Activated CD8-positive, alpha-beta memory T cell treated with anti-CD3 and anti-CD28 coated beads, Interleukin-2, amount 10 ng/mL, durations not matched to agents 7 days and 5 days (primary cell): ENCODE measurements around the gene WDR87. TPM values are rescaled to one million over a fixed set of nuclear protein-coding genes. Genes with fewer than 3 reads are reported as not detected.
"Not testable (repeated sequence)": the region's sequence is repeated elsewhere in the genome, so short reads cannot be mapped to it uniquely, and the experiment has no call there.

Experiments
- ATAC-seq: fragments of 150-1000 bp; cut with Tn5 transposase; one replicate; pipeline ENCODE4 v1.10.0; 2021; ENCODE audit warnings: moderate library complexity
- CTCF ChIA-PET: fragments of 350-600 bp; sonication (Branson Sonifier 250); formaldehyde crosslinking; loops from one replicate; lab custom pipeline; 2021; ENCODE audit warnings: antibody characterized with exemption; lab: Charles Lee
- DNase-seq: peaks from one replicate; pipeline ENCODE4 v3.0.0-alpha.2; 2020
- H3K27ac Mint-ChIP-seq: one replicate; pipeline ENCODE4 v1.8.0; 2021; ENCODE audit warnings: mild to moderate bottlenecking, mixed read lengths
- H3K27me3 Mint-ChIP-seq: one replicate; pipeline ENCODE4 v1.8.0; 2021; ENCODE audit warnings: mixed read lengths
- H3K36me3 Mint-ChIP-seq: one replicate; pipeline ENCODE4 v1.8.0; 2021; ENCODE audit warnings: mild to moderate bottlenecking, mixed read lengths
- H3K4me1 Mint-ChIP-seq: one replicate; pipeline ENCODE4 v1.8.0; 2021; ENCODE audit warnings: mixed read lengths
- H3K4me3 Mint-ChIP-seq: one replicate; pipeline ENCODE4 v1.8.0; 2021; ENCODE audit warnings: mild to moderate bottlenecking, moderate library complexity, mixed read lengths
- H3K9me3 Mint-ChIP-seq: one replicate; pipeline ENCODE4 v1.8.0; 2022; ENCODE audit warnings: low read depth, mixed read lengths
- total RNA-seq, 2 experiments: library from RNA; stranded (reverse); gene quantifications; one replicate each; pipeline ENCODE4 v1.2.3, GENCODE V29; 2021

The WDR87 gene
- total RNA-seq, 2 experiments from 2014 or later = not detected

DNA sequence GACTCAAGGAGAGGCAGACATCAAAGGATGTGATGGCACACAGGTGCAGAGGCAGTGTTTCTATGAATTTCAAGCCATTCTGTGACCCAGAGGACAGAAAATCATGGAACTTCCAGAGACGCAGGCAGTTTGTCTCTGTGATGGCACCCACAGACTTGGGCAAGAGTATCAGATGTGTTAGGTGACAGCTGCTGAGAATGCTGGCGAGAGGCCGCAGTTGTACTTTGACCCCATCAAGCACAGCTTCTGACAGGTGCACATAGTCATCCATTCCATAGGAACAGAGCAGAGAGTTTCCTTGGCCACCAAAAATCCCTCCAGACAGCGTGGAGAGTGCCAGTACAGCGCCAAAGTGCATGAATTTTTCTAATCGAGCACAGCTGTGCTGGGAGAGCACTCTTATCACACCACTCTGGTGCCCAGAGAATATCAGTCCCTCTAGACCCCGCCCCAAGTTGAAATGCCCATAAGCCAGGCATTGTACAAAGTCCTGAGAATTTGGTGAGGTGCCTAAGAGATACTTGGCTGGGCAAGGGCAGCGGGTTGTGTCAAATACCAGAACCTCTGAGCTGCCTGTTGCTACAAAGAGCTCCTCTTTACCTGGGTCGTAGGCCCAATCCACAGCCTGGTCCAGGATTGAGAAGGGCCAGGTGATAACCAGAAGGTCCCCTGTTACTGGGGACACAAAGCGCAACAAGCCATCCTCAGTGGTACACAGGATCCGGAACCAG is 12.4 kb downstream of the WDR87 start:
- DNase-seq (no peak), ATAC-seq (no peak)
- Mint-ChIP-seq H3K27me3 (no peaks in the 10 kb centered on the region), H3K9me3 (no peaks in the 10 kb centered on the region), H3K27ac (no peak overlapping the region), H3K36me3 (no peaks in the 10 kb centered on the region), H3K4me3 (no peak overlapping the region), H3K4me1 (peaks cover 5% of the 10 kb centered on the region)
- CTCF ChIA-PET = no interaction called here

DNA sequence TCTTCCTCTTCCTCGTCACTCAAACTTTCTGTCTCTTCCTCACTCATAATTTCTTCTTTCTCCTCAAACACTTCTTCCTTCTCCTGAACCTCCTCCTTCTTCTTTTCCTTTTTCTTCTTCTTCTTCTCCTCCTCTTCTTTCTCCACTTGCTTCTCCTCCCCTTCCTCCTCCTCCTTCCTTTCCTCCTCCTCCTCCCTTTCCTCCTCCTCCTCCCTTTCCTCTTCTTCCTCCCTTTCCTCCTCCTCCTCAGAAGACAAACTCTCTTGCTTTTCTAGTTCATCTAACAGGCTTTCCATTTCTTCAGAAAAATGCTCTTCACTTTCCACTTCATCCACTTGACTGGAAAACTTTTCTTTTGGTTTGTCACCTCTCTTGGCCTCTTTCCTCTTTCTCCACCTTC is 19.8 kb downstream of the WDR87 start:
- CTCF ChIA-PET = no interaction called here
- no peak for ATAC-seq
- no peak for DNase-seq
- no peak overlapping the region for H3K27ac Mint-ChIP-seq
- H3K27me3 Mint-ChIP-seq = no peaks in the 10 kb centered on the region
- no peak overlapping the region for H3K4me3 Mint-ChIP-seq
- H3K9me3 Mint-ChIP-seq = peaks cover 10% of the 10 kb centered on the region
- H3K4me1 Mint-ChIP-seq = no peaks in the 10 kb centered on the region
- H3K36me3 Mint-ChIP-seq = no peaks in the 10 kb centered on the region

DNA sequence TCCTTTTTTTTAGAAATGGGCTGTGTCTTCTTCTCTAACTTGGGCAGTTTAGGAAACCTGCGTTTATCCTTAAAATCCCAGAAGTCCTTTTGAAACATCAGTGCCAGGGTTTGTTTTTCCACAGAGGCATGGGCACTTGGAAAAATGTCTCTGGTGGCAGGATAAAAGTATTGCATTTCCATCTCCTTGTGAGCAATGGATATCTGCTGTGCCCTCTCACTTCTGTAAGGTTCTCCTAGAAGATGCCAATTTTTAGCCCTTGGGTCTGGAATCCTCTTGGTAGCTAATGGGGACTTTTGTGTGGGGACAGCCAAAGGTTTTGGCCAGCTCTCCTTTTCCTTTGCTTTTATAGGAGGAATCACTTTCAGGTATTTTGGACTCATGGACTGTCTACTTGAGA is 21.0 kb downstream of the WDR87 start:
- peaks cover 10% of the 10 kb centered on the region for H3K9me3 Mint-ChIP-seq
- CTCF ChIA-PET = no interaction called here

DNA sequence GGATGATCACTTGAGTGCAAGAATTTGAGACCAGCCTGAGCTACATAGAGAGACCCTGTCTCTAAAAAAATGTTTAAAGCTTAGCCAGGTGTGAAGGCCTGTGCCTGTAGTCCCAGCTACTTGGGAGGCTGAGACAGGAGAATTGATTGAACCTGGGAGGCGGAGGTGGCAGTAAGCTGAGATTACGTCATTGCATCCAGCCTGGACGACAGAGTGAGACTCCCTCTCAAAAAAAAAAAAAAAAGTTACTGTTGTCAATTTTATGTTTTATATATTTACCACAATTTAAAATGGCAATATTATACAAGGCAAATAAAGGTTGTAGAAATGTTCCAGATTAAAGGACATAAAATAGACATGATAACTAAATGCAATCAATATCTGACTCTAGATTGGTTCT is 29.2 kb downstream of the WDR87 start:
- Mint-ChIP-seq H3K9me3 (peaks cover 9% of the 10 kb centered on the region), H3K27ac (no peak overlapping the region), H3K36me3 (no peaks in the 10 kb centered on the region), H3K4me1 (no peaks in the 10 kb centered on the region), H3K27me3 (no peaks in the 10 kb centered on the region), H3K4me3 (no peak overlapping the region)
- DNase-seq (no peak), ATAC-seq (no peak)
- CTCF ChIA-PET = no interaction called here

More for the DNA sequence above, 21.0 kb downstream of the WDR87 start:
- Mint-ChIP-seq H3K27ac (no peak overlapping the region), H3K4me1 (no peaks in the 10 kb centered on the region), H3K27me3 (no peaks in the 10 kb centered on the region), H3K36me3 (no peaks in the 10 kb centered on the region), H3K4me3 (no peak overlapping the region)
- ATAC-seq (no peak), DNase-seq (no peak)

GRCh38 chr19:37876032-37876431 is 30.4 kb downstream of the WDR87 start:
- H3K9me3 Mint-ChIP-seq = peaks cover 6% of the 10 kb centered on the region
- no peak for DNase-seq
- H3K36me3 Mint-ChIP-seq = no peaks in the 10 kb centered on the region
- H3K27me3 Mint-ChIP-seq = no peaks in the 10 kb centered on the region
- no peak for ATAC-seq
- no peak overlapping the region for H3K4me3 Mint-ChIP-seq
- CTCF ChIA-PET = no interaction called here
- no peak overlapping the region for H3K27ac Mint-ChIP-seq
- H3K4me1 Mint-ChIP-seq = no peaks in the 10 kb centered on the region

DNA sequence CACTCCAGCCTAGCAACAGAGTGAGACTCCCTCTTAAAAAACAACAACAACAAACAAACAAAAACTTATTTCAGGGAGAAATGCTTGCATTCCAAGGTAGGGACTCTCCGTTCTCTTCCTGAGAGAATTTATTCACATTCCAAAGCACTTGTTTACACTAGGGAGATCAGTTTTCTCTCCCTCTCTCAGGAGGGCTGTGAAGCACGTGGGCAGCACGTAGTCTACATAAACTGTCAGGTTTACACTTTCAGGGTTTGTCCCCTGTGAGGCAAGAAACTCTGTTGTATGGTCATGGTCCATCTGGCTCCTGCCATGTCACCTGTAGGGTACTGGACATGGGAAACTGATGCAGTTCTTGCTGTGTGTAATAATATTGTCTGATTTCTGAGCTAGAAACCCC is 31.6 kb downstream of the WDR87 start:
- Mint-ChIP-seq H3K4me1 (no peaks in the 10 kb centered on the region), H3K36me3 (no peaks in the 10 kb centered on the region), H3K9me3 (peaks cover 11% of the 10 kb centered on the region), H3K4me3 (no peak overlapping the region), H3K27me3 (no peaks in the 10 kb centered on the region), H3K27ac (no peak overlapping the region)
- DNase-seq (no peak), ATAC-seq (no peak)
- CTCF ChIA-PET = no interaction called here

DNA sequence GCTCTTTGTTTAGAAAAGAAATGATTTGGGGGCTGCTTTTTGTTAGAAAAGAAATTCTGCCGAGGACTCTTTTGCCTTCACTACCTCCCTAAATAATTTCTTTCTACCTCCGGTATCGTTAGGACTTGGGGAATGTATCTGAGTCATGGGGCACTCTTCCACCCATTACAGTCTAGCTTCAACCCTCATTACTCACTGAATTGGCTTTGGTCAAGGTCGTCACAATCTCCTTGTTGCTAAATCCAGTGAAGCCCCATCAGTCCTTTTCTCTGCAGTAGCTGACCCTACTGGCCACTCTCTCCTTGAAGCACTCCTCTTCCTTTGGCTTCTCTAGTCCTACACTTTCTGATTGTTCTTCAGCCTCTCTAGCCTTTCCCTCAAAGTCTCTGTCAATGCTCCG is 34.0 kb downstream of the WDR87 start:
- Mint-ChIP-seq H3K27ac (no peak overlapping the region), H3K4me1 (no peaks in the 10 kb centered on the region), H3K36me3 (no peaks in the 10 kb centered on the region), H3K27me3 (no peaks in the 10 kb centered on the region), H3K4me3 (no peak overlapping the region), H3K9me3 (peaks cover 11% of the 10 kb centered on the region)
- ATAC-seq (no peak), DNase-seq (no peak)
- CTCF ChIA-PET = no interaction called here

DNA sequence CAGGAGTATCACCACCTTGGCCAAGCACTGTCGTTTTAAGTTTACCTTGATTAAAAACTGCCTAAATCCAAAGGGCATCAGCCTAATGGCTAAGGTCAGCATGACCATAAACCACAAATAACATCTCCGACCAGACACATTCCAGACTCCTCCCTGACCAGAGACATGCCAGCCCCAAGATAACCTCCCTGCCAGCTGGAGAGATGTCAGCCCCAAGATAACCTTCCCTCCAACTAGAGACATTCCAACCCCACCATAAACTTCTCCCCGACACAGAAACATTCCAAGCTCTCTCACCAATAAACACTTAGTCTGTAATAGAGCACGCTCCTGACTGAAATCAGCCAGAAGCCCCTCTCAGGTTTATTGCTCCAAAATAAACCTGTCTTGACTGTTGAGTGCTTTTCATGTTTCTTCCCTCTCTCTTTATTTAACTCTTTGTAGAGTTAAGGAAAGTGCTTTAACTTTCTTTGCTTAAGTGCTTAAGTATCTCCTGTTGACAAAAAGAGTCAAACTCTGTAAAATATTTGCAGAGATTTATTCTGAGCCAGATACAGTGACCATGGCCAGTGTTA is 36.5 kb downstream of the WDR87 start:
- no peak for DNase-seq
- Mint-ChIP-seq H3K4me3 (no peak overlapping the region), H3K4me1 (no peaks in the 10 kb centered on the region), H3K36me3 (no peaks in the 10 kb centered on the region), H3K9me3 (peaks cover 12% of the 10 kb centered on the region), H3K27me3 (no peaks in the 10 kb centered on the region), H3K27ac (no peak overlapping the region)
- CTCF ChIA-PET = no interaction called here
- ATAC-seq = no peak

DNA sequence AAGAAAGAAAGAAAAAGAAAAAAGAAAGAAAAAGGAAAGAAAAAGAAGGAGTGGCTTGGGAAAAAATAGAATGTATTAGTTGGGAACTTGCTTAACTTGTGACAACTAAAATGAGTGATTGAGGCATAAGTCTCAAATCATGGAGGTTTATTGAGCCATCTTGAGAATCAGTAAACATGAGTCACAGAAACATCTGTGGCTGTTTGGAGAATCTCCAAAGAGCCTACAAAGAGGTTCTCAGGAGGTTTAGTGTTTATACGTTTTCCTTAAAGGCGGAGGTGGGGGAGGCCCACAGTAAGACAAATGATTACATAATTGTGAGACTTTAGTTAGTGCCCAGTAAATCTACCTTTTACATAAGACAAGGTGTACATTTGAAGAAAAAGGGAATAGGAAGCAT is 38.6 kb downstream of the WDR87 start:
- CTCF ChIA-PET = no interaction called here
- no peak overlapping the region for H3K4me3 Mint-ChIP-seq
- no peak for ATAC-seq

GRCh38 chr19:37865930-37866329 is 40.5 kb downstream of the WDR87 start:
- H3K4me3 Mint-ChIP-seq, CTCF ChIA-PET, DNase-seq, H3K9me3 Mint-ChIP-seq, H3K36me3 Mint-ChIP-seq, H3K27ac Mint-ChIP-seq, H3K4me1 Mint-ChIP-seq, ATAC-seq, H3K27me3 Mint-ChIP-seq: not testable (repeated sequence)

More for the DNA sequence above, 38.6 kb downstream of the WDR87 start:
- no peak overlapping the region for H3K27ac Mint-ChIP-seq
- H3K4me1 Mint-ChIP-seq = no peaks in the 10 kb centered on the region
- peaks cover 12% of the 10 kb centered on the region for H3K9me3 Mint-ChIP-seq
- no peaks in the 10 kb centered on the region for H3K36me3 Mint-ChIP-seq
- no peak for DNase-seq
- no peaks in the 10 kb centered on the region for H3K27me3 Mint-ChIP-seq

DNA sequence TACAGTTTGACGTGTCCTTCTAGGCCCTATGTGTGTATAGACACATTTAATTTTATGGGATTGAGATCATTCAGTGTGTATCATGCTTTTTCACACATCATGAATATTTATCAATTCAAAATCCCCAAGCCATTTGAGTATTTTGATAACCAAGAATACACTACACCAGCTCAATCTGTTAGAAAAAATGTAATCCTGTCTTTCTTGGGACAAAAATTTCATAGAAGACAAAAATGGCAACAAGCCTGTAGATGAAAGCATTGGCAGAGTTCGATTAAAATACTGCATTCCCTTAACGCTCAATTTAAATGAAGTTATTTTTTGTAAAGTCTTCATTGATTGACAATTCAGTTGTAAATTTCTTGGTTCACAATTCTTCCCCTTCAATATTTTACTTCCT is 41.9 kb downstream of the WDR87 start:
- peaks cover 2% of the 10 kb centered on the region for H3K9me3 Mint-ChIP-seq

DNA sequence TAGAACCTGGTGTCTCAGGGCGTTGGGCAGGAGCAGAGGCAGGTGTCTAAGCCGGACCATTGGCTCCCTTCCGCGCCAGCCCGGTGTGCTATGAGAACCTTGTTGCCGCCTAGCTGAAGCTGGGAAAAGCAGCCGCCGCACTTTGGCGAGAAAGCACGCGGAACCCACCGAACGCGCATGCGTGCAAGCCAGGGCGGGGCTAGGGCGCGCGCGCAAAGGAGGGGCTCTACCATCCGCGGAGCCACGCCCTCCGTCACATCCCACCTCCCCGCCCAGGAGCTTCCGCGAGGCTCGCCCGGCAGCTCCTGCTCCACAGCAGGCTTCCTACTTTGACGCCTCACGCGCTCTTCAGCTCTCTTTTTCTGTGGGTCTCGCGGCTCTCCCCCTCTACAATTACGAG is 51.3 kb downstream of the WDR87 start:
- DNase-seq (peak; percentile 40), ATAC-seq (no peak)
- CTCF ChIA-PET = no interaction called here
- no peaks in the 10 kb centered on the region for H3K36me3 Mint-ChIP-seq
- no peaks in the 10 kb centered on the region for H3K4me1 Mint-ChIP-seq
- no peak overlapping the region for H3K27ac Mint-ChIP-seq
- no peaks in the 10 kb centered on the region for H3K27me3 Mint-ChIP-seq
- no peaks in the 10 kb centered on the region for H3K9me3 Mint-ChIP-seq
- H3K4me3 Mint-ChIP-seq = no peak overlapping the region

More for the DNA sequence above, 41.9 kb downstream of the WDR87 start:
- Mint-ChIP-seq H3K4me1 (no peaks in the 10 kb centered on the region), H3K27ac (no peak overlapping the region), H3K4me3 (no peak overlapping the region), H3K27me3 (no peaks in the 10 kb centered on the region), H3K36me3 (no peaks in the 10 kb centered on the region)
- ATAC-seq (no peak), DNase-seq (no peak)
- CTCF ChIA-PET = no interaction called here

DNA sequence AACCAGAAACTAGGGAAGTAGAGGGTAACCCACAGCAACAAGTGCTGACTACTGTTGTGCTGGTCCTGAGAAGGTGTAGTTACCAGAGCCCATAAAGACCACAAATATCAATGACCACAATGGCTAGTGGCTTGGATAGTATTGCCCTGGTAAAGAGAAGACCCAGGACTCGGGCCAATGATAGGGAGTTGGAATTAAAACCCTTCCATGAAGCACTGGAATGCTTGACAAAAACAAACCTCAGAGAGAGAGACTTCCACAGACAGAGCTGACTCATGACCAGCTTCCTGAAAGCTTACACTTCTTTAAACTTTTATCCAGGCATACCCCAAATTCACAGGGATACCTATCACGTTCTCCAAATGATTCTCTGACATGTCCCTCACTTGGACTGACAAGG is 60.5 kb downstream of the WDR87 start:
- H3K4me1 Mint-ChIP-seq = no peaks in the 10 kb centered on the region
- DNase-seq (no peak), ATAC-seq (no peak)
- no peaks in the 10 kb centered on the region for H3K27me3 Mint-ChIP-seq
- CTCF ChIA-PET = no interaction called here
- H3K36me3 Mint-ChIP-seq = no peaks in the 10 kb centered on the region
- H3K4me3 Mint-ChIP-seq = no peak overlapping the region
- no peak overlapping the region for H3K27ac Mint-ChIP-seq
- peaks cover 5% of the 10 kb centered on the region for H3K9me3 Mint-ChIP-seq
